SK-N-MC (cell line): ENCODE data around the gene PRM2.

Source experiments
- DNase-seq: peaks from one replicate; pipeline ENCODE4 v3.0.0-alpha.2; 2011; ENCODE audit warnings: low read depth, low spot score
- H3K27ac ChIP-seq: fragments of 200-600 bp; sonication (generic); 2 replicates; pipeline ENCODE4 v1.5.1; 2016; ENCODE audit warnings: mixed run types
- H3K36me3 ChIP-seq: fragments of 200-600 bp; sonication (generic); 2 replicates; pipeline ENCODE4 v1.6.1; 2017; ENCODE audit warnings: antibody characterized with exemption, low read length, mixed read lengths; ENCODE audit not compliant: insufficient read depth
- H3K4me3 ChIP-seq: fragments of 200-600 bp; sonication (generic); 2 replicates; pipeline ENCODE4 v1.5.1; 2016
- H3K9ac ChIP-seq: fragments of 200-600 bp; sonication (generic); 2 replicates; pipeline ENCODE4 v1.8.0; 2017; ENCODE audit warnings: mixed run types, mixed read lengths; ENCODE audit not compliant: insufficient read length
- H3K9me3 ChIP-seq: fragments of 200-600 bp; sonication (generic); 2 replicates; pipeline ENCODE4 v1.6.1; 2017; ENCODE audit warnings: low read depth, mild to moderate bottlenecking, antibody characterized with exemption, low read length, moderate library complexity, mixed read lengths
- EZH2 ChIP-seq: fragments of 200-600 bp; sonication (generic); IDR thresholded peaks from one replicate; pipeline ENCODE4 v1.6.1; 2017; ENCODE audit warnings: antibody characterized with exemption
- FOXP2 ChIP-seq: optimal IDR thresholded peaks from 2 replicates; pipeline ENCODE3; 2011; ENCODE audit warnings: mild to moderate bottlenecking, moderate library complexity; ENCODE audit not compliant: insufficient read depth; ENCODE audit errors: extremely low read length, control extremely low read depth
- POLR2AphosphoS5 ChIP-seq: IDR thresholded peaks from 2 replicates; pipeline ENCODE4 v1.6.1; 2012; ENCODE audit warnings: mild to moderate bottlenecking, low read depth, low read length, borderline replicate concordance

The PRM2 gene

DNA sequence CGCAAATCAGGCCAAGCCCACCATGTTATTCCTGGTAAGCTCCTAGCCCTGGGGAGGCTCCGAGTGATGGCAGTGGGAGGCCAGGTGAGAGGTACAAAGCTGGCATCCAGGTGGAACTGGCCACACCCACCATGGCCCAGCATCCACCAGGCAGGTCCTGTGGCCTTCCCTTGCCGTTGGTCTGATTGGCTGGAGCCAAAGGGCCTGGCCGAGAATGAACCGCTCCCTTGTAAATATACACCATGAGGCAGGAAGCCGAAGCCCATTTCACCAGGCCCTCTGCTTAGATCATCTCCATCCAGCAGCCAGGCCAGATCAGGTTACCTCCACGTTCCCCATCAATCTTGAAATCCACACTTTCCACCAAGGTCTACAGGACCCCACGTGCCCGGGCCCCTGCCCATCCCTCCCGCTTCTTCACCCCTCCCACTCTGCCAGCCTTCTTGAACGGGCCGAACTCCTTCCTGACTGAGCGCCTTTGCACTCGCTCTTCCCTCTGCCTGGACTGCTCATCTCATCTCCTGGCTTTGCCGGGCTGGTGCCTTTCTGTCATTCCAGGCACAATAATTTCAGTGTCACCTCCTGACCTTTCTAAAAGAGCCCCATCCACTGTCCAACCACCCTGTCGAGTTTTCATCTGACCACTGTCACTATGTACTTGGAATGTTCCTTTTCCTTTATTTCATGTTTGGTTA lies 26.0 kb downstream of the PRM2 start:
- H3K4me3 ChIP-seq: no peak overlapping the region
- no peak overlapping the region for H3K27ac ChIP-seq
- no peaks in the 10 kb centered on the region for H3K9me3 ChIP-seq
- TF ChIP-seq EZH2 (no peak), POLR2AphosphoS5 (no peak), FOXP2 (no peak)
- H3K36me3 ChIP-seq: no peaks in the 10 kb centered on the region
- no peak overlapping the region for H3K9ac ChIP-seq
- DNase-seq: no peak

- no peak overlapping the region for H3K4me3 ChIP-seq
- no peak overlapping the region for H3K9ac ChIP-seq
- no peaks in the 10 kb centered on the region for H3K9me3 ChIP-seq
- TF ChIP-seq FOXP2: no peak
- no peak for TF ChIP-seq EZH2
- TF ChIP-seq POLR2AphosphoS5: no peak
- H3K36me3 ChIP-seq: no peaks in the 10 kb centered on the region
- DNase-seq: no peak
- H3K27ac ChIP-seq: no peak overlapping the region
These were observed 26.8 kb downstream of the PRM2 start for GRCh38 chr16:11249233-11250061.

GRCh38 chr16:11248133-11248532 lies 28.1 kb downstream of the PRM2 start:
- Histone ChIP-seq H3K27ac (no peak overlapping the region), H3K9me3 (no peaks in the 10 kb centered on the region), H3K4me3 (no peak overlapping the region), H3K36me3 (no peaks in the 10 kb centered on the region), H3K9ac (no peak overlapping the region)
- DNase-seq: no peak
- TF ChIP-seq POLR2AphosphoS5 (no peak), FOXP2 (no peak), EZH2 (no peak)

DNA sequence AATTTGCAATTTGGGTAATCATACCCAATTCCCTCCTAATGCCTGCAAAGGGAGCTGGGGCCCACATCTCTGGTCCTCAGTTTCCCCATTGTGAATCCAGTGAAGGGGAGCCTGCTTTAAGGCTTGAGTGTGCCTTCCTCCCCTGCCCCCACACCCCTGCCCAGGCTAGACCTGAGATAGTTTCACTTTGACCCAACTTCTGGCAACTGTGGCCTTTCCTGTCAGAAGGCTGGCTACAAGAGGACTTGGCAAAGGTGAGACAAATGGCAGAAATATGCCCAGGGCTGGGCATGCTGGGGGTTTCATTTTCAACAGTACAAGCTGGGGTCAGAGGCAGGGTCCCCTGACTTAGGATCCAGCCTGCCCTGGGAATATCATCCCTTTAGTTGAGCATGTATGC lies 30.3 kb downstream of the PRM2 start:
- no peak overlapping the region for H3K27ac ChIP-seq
- TF ChIP-seq EZH2 (no peak), POLR2AphosphoS5 (no peak), FOXP2 (no peak)
- H3K4me3 ChIP-seq: no peak overlapping the region
- no peaks in the 10 kb centered on the region for H3K9me3 ChIP-seq
- no peak overlapping the region for H3K9ac ChIP-seq
- DNase-seq: no peak
- H3K36me3 ChIP-seq: no peaks in the 10 kb centered on the region

- Histone ChIP-seq H3K36me3 (no peaks in the 10 kb centered on the region), H3K4me3 (no peak overlapping the region), H3K9me3 (no peaks in the 10 kb centered on the region), H3K9ac (no peak overlapping the region), H3K27ac (no peak overlapping the region)
- TF ChIP-seq POLR2AphosphoS5: no peak
- no peak for TF ChIP-seq EZH2
- no peak for TF ChIP-seq FOXP2
- DNase-seq: no peak
These were observed 31.0 kb downstream of the PRM2 start for GRCh38 chr16:11245222-11245737.

- Histone ChIP-seq H3K27ac (no peak overlapping the region), H3K36me3 (no peaks in the 10 kb centered on the region), H3K4me3 (no peak overlapping the region), H3K9me3 (no peaks in the 10 kb centered on the region), H3K9ac (no peak overlapping the region)
- DNase-seq: no peak
- TF ChIP-seq EZH2 (no peak), POLR2AphosphoS5 (no peak), FOXP2 (no peak)
These were observed 33.6 kb downstream of the PRM2 start for GRCh38 chr16:11242658-11243057.

- no peaks in the 10 kb centered on the region for H3K9me3 ChIP-seq
- H3K9ac ChIP-seq: no peak overlapping the region
- no peak for DNase-seq
- TF ChIP-seq FOXP2 (no peak), POLR2AphosphoS5 (no peak), EZH2 (no peak)
- H3K36me3 ChIP-seq: no peaks in the 10 kb centered on the region
- H3K4me3 ChIP-seq: no peak overlapping the region
- no peak overlapping the region for H3K27ac ChIP-seq
These were observed 34.6 kb downstream of the PRM2 start for GRCh38 chr16:11241480-11242204.
